ENCODE results near the gene ARHGAP6. TPM values are rescaled to one million over a fixed set of nuclear protein-coding genes. Genes with fewer than 3 reads are reported as not detected.

The ARHGAP6 gene
- total RNA-seq, 1 experiment from 2014 or later, result 0.10 TPM

DNA sequence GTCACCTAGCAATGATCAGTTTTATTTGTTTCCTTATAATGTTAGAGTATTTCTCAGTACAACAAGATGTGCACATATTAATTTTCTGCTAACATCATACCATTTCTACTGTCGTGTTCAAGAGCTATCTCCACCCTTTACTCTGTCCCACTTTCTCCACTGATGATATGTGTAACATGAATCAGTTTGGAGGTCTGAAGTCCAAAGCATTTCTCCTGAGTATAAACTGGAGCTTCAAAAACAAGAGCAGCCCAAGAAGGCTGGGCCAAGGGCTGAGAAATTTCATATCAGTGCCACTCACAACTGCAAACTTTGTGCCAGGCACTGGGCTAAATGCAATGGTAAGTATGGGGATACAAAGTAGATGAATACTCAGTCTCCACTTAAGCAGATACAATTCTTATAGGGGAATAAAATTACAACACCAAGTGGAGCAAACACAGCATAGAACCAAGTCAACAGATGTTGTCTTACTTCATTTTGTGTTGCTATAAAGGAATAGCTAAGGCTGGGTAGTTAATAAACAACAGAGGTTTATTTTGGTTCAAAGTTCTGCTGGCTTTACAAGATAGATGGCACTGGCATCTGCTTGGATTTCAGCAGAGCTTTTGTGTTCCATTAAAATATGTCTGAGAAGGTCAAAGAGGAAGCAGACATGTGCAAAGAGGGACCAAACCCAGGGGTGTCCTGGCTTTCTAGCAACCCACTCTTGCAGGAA, 328.3 kb downstream of the ARHGAP6 start:
- DNase-seq (ENCODE audit: low read depth, low spot score), result no peak
- intact Hi-C loops (cut with micrococcal nuclease), result no loop called here
- H3K79me2 ChIP-seq (ENCODE audit: insufficient read depth, low read length), result no peaks in the 10 kb centered on the region
- H3K9me3 ChIP-seq (ENCODE audit: control insufficient read depth in 1 of 2, insufficient read depth in 1 of 2, low read depth in 1 of 2, low read length in 2 of 2), result no peaks in the 10 kb centered on the region
- H3K27ac ChIP-seq (ENCODE audit: low read depth, low read length), result no peak overlapping the region
- H3K27me3 ChIP-seq (ENCODE audit: insufficient read depth, low read length), result no peaks in the 10 kb centered on the region
- H3K4me2 ChIP-seq (ENCODE audit: low read length), result no peak overlapping the region
- POLR2A ChIA-PET, result no interaction called here
- no peaks in the 10 kb centered on the region for H4K20me1 ChIP-seq (ENCODE audit: insufficient read depth)
- no peak for ATAC-seq
- no peak overlapping the region for H3K4me3 ChIP-seq (replicated peaks in 1 of 2; ENCODE audit: low read depth in 1 of 2, low read length in 2 of 2)
- BruUV-seq (replicated peaks), result no TSS peak
- H3K9ac ChIP-seq (ENCODE audit: low read length), result no peak overlapping the region
- CTCF ChIA-PET, result no interaction called here
- TF ChIP-seq FOSL1 (IDR thresholded peaks at IDR 0.05; ENCODE audit: low read depth) (no peak), RAD21 (IDR thresholded peaks at IDR 0.05; ENCODE audit: low read depth) (no peak), ZBTB33 (IDR thresholded peaks at IDR 0.05; ENCODE audit: extremely low read depth, insufficient replicate concordance, low read length) (no peak), SP1 (IDR thresholded peaks at IDR 0.05; ENCODE audit: low read depth) (no peak), JUND (IDR thresholded peaks at IDR 0.05) (no peak), SIN3A (IDR thresholded peaks at IDR 0.05; ENCODE audit: low read depth) (no peak), CBX3 (IDR thresholded peaks at IDR 0.05; ENCODE audit: low read depth) (no peak), EGR1 (IDR thresholded peaks at IDR 0.05; ENCODE audit: low read depth) (no peak), CEBPB (IDR thresholded peaks at IDR 0.05; ENCODE audit: low read depth) (no peak), POLR2AphosphoS5 (IDR thresholded peaks at IDR 0.05; ENCODE audit: low read depth, low read length) (no peak), EZH2phosphoT487 (IDR thresholded peaks at IDR 0.05; ENCODE audit: borderline replicate concordance) (no peak), POLR2A (IDR thresholded peaks at IDR 0.05; ENCODE audit: borderline replicate concordance, extremely low read depth, insufficient read depth, insufficient read length) (no peak), TCF7L2 (IDR thresholded peaks at IDR 0.05; ENCODE audit: borderline replicate concordance, extremely low read depth, insufficient read depth, insufficient read length) (no peak), SRF (IDR thresholded peaks at IDR 0.05; ENCODE audit: low read depth) (no peak)
- TF ChIP-seq, protein P1, sequence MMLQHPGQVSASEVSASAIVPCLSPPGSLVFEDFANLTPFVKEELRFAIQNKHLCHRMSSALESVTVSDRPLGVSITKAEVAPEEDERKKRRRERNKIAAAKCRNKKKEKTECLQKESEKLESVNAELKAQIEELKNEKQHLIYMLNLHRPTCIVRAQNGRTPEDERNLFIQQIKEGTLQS (IDR thresholded peaks at IDR 0.05), result no peak
- TF ChIP-seq, protein P2, sequence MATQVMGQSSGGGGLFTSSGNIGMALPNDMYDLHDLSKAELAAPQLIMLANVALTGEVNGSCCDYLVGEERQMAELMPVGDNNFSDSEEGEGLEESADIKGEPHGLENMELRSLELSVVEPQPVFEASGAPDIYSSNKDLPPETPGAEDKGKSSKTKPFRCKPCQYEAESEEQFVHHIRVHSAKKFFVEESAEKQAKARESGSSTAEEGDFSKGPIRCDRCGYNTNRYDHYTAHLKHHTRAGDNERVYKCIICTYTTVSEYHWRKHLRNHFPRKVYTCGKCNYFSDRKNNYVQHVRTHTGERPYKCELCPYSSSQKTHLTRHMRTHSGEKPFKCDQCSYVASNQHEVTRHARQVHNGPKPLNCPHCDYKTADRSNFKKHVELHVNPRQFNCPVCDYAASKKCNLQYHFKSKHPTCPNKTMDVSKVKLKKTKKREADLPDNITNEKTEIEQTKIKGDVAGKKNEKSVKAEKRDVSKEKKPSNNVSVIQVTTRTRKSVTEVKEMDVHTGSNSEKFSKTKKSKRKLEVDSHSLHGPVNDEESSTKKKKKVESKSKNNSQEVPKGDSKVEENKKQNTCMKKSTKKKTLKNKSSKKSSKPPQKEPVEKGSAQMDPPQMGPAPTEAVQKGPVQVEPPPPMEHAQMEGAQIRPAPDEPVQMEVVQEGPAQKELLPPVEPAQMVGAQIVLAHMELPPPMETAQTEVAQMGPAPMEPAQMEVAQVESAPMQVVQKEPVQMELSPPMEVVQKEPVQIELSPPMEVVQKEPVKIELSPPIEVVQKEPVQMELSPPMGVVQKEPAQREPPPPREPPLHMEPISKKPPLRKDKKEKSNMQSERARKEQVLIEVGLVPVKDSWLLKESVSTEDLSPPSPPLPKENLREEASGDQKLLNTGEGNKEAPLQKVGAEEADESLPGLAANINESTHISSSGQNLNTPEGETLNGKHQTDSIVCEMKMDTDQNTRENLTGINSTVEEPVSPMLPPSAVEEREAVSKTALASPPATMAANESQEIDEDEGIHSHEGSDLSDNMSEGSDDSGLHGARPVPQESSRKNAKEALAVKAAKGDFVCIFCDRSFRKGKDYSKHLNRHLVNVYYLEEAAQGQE (IDR thresholded peaks at IDR 0.05; ENCODE audit: low read depth), result no peak
- TF ChIP-seq, protein P3, sequence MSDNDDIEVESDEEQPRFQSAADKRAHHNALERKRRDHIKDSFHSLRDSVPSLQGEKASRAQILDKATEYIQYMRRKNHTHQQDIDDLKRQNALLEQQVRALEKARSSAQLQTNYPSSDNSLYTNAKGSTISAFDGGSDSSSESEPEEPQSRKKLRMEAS (IDR thresholded peaks at IDR 0.05), result no peak
- no peaks in the 10 kb centered on the region for H3K4me1 ChIP-seq (ENCODE audit: control insufficient read depth in 1 of 2, insufficient read depth in 2 of 2, low read length in 2 of 2)
- H2AFZ ChIP-seq (ENCODE audit: low read depth, low read length, poor library complexity, severe bottlenecking), result no peak overlapping the region
- no peaks in the 10 kb centered on the region for H3K9me2 ChIP-seq (ENCODE audit: insufficient read depth)
- no peaks in the 10 kb centered on the region for H3K36me3 ChIP-seq (ENCODE audit: control insufficient read depth in 1 of 2, insufficient read depth in 2 of 2, low read length in 2 of 2)
- RAD21 ChIA-PET (ENCODE audit: low non-redundant PET in 1 of 2, low total read pairs in 2 of 2, uncharacterized antibody in 2 of 2, unreplicated experiment in 2 of 2), result no interaction called here

All from HCT116 (cell line).